GM21381 (cell line): Measurements from ENCODE around the gene LPCAT1.

Source experiments
- ATAC-seq: cut with Tn5 transposase; IDR thresholded peaks from one replicate; pipeline ENCODE4 v1.9.1; 2021; ENCODE audit warnings: mild to moderate bottlenecking, moderate library complexity; ENCODE audit not compliant: unreplicated experiment

LPCAT1 gene

DNA sequence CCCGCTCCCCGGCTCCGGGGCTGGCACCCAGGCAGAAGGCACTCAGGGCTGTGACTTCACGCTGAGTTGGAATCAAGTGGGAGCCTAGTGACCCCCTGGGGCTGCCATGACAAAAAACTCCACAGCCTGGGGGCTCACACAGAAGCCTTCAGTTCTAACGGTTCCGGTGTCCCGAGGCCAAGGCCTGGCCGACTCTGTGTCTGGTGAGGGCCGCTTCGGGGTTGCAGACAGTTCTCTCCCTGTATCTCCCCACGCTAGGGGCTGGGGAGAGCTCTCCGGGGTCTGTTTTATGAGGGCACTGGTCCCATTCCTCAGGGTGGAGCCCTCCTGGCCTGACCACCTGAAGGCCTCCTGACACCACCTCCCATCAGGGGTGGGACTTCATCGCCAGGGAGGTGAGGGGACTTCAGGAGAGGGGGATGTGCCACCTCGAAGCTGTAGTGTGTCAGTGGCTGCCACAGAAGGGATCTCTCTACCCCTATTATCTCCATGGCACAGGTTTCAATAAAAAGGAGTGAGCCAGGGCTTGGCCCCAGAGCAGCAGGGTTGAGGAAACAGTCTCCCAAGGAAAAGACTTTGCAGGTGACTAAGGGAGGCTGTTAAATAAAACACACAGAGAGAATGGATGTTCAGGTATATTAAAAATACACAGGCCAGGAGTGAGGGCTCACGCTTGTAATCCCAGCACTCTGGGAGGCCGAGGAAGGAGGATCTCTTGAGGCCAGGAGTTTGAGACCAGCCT lies 77.0 kb downstream of the LPCAT1 start:
- no peak for ATAC-seq

DNA sequence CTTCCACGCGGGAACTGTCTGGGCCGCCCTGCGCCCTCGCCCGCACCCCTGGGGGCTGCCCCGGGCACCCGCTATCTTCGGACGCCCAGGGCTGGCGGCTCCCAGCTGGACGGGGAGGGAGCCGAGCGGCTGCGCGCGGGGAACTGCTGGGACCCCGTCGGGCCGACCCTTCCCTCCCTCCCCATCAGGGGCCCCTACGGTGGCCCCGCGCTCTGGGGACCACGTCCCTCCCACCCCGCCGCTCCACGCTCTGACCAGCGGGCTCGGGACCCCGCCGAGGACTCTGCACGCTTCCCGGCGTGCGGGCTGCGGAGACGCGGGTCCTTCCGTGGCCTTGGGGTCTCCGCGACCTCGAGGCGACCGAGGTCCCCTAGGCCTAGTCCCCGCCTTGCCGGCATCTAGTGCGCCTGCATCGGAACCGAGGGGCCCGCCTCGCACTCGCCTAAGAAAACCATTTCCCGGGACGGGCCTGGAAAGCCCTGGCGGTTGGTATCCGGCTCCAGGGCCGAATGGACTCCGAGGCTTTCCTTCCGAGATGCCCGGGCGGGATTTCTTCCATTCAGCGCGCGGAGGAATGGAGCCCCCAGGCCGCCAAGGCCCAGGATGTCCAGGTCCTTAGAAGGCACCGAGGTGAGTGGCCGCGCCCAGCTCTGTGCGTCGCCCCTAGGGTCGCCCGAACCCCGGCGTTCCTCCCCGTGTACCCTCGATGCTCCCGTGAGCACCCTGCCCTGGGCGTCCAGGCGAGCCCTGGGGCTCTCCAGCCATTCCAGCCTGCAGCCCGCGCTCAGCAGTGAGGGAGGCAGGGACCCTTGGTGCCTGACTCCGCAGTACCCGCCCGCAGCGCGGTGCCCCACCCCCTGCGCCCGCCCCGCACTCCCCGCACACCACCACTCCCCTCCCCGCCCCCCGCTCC lies 77.8 kb downstream of the LPCAT1 start:
- ATAC-seq, result no peak

DNA sequence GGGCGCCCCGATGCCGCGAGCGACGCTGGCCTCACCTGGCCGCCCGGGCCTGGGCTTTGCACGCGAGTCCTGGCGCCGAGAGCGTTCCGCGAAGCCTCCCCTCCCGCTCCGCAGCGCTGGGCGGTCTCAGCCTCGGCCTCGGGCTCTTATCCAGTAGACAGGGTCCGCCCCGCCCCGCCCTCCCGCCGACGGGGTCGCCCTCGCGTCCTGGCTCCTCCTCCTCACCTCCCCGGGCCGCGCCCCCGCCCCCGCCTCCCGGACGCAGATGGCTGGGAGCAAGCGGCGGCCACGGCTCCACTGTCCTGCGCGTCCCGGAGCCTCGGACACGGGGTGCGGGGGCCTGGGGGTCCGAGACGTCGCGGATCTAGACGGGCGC lies 78.5 kb downstream of the LPCAT1 start, which contains the start of gene SLC6A3:
SLC6A3 (minus strand) TSS at position 128 of the 376 bp plus-strand sequence. CDS start 2,243 bp downstream, outside the sequence.
- no peak for ATAC-seq

DNA sequence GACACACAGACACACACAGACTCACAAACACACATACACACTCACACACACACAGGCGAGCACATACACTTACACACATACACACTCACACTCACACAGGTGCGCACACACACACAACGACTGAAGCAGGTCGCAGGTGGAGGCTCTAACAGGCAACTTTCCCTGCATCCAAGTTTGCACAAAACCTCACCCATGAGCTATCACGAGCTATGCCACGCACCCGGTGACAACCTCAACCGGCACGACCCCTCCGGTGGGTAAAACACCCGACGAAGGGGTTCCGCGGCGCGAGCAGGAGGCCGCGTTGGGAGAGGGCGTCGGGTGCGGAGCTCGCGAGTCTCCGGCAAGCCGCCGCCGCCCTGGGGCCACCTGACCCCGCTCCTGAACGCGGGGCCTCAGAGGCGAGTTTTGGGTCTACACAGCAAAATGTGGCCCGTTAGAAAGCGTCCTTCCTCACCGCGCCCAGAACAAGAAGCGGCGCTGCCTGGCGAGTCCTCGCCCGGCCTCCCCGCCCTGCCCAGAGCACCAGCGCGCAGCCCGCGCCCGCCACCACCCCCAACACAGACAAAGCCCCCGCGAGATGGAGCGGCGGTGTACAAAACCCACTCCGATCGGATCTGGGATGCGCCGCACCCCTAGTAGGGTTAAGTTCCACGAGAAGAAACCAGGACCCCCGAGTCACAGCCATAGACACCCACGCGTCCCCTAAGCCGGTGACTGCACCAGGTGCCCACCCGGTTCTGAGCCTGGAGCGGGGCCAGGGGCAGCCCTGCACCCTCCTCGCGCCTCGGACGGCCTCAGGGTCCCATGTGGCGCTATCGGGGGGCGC lies 79.2 kb downstream of the LPCAT1 start:
- no peak for ATAC-seq

DNA sequence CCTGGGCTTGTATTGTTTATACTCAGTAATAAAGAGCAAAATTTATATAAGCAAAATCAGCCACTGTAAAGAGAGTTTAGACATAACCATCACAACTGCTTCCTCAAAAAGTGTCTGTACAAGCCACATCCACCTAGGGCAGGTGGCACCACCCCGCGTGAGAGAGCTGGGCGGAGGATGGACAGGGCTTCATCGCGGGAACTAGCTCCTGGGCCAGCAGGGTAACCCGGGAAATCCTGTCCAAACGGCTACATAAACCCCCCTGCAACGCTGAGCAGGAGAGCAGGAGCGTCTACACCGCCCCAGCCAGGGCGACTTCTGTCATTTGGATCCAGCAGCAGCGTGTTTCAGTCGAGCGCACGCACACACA lies 79.8 kb downstream of the LPCAT1 start:
- ATAC-seq, result no peak

DNA sequence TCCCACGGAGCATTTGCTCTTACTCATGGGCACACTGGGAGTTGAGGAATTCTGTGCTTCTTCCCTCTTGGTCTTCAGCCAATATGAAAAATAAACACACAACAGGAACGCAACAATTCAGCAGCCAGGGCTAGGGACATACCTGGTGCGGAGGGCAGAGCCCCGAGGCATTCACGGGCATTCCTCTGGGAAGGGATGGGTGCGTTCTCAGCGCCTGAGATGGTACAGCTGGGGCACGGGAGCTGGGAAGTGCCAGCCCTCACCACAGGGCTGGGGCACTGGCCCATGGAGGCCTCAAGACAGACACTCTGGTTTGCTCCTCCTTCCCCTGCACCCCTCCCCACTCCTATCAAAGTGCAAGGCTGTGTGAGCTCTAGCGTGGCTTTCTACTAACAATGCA lies 80.6 kb downstream of the LPCAT1 start:
- no peak for ATAC-seq

DNA sequence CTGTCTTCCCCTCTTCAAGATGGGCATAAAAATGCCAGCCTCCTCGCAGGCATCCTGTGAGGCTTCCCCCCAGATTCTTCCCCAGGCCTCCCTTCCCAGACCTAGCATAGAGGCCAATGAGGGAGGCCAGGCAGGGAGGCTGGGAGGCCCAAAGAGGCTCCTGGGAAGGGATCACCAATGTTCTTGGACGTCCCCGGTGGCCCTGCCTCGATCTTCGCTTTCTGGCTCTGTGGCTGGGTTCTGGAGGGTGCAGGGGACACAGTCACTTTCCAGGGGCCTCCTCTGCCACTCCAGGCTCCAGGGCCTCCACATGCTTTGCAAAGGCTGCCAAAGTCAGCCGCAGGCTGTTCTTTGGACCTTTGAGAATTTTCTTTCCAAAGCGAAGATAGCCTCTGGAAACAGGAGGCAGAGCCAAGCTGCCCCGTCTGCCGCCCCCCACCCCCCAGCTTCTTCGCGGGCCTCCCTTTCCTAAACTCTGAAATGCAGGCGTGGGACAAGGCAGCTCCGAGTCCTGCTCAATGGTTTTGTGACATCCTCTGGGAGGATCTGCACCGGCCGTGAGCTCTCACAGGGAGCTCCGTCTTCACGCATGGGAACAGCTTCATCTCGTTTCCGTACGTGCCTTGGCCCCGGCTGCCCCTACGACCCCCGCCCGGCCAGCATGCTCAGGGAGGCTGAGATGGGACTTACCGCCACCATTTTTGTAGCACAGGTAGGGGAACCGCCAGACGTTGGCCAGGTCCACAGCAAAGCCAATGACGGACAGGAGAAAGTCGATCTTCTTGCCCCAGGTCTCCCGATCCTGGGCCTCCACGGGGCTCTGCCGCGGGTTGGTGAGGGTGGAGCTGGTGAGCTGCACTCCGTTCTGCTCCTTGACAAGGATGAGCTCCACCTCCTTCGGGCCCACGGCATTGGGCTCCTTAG lies 81.3 kb downstream of the LPCAT1 start:
- no peak for ATAC-seq

DNA sequence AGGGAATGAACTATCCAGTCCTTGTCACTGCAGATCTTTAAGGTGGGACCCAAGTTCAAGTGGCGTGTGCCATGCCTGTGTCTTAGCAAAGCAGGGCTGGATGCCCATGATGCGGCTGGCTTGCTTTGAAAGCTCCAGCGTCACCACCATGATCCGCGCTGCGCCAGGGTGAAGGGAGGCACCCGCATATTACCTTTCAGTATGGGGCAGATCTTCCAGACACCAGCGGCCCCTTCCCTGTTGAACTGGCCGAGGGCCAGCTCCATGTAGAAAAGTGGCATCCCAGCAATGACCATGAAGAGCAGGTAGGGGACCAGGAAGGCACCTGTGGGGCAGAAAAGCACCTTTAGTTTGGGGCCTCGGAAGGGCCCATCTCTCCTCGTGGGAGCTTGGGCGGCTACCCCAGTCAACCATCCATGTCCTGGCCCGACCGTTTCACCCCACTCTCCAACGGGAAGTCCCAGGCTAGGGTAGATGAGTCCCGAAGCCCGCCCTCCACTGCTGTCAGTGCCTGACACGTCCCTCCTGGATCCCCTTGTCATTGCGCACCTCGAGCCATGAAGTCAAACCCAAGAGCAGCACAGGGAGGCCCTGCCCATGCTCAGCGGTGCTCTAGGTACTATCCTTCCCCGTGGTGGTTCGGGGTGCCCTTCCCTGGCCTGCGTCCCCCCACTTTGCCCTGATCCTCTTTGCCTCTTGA lies 82.4 kb downstream of the LPCAT1 start:
- ATAC-seq, result no peak

DNA sequence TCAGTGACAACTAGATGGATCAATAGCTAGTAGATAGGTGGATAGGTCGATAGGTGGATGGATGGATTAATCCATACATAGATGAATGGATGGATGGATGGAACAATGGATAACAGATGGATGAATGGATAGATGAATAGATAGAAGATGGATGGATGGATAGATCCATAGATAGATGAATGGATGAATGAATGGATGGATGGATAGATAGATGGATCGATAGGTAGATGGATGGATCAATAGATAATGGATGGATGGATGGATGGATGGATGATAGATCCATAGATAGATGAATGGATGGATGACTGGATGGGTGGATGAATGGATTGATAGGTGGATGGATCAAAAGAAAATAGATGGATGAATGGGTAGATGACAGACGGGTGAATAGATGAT lies 83.7 kb downstream of the LPCAT1 start:
- no peak for ATAC-seq

DNA sequence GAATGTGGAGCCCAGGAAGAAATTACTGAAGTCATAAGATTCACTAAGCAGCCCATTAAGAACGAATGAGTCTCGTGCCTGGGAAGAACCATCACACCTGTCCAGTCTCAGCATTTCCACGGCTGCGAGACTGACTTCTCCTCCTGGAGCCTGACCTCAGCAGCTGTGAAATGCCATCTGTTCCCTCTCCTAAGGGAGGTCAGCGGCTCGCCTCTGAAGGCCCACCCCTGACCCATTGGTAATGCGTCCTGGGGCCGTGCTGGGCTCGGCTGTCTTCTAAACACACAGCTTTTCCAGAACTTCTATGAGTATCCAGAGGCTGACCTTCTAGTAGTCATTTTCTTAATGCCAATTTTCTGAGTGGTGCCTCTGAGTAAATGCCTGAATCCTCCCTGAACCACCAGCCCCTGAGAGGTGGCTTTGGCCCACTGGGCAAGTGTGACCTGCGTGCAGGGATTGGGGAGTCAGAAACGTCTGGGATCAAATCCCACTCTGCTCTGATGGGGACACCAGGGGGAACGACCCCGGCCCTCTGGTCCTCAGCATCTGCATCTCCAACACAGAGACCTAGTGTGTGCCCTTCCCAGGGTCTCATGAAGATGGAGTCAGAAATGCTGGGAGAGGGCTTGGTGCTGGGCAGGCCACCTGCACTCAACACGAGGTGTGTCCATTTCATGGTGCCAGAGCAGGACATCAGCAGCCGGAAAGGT lies 84.2 kb downstream of the LPCAT1 start:
- no peak for ATAC-seq

DNA sequence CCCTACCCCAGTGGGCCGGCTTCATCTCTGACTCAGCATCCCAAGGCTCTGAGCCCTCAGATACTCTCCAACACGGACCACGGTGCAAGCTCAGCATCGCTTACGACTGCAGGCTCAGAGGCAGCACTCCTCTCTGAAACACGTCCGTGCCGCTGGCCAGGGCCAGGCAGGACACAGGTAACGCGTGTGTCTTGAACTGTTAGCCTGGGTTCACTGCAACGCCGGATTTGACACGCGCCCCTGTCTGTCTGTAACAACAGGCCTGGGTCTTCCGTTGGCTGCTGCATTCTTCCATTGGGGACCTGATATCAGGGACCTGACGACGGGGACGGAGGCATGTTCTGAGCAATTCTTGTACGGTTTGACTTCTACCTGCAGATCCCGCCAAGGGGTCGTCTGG lies 84.9 kb downstream of the LPCAT1 start:
- ATAC-seq, result no peak

DNA sequence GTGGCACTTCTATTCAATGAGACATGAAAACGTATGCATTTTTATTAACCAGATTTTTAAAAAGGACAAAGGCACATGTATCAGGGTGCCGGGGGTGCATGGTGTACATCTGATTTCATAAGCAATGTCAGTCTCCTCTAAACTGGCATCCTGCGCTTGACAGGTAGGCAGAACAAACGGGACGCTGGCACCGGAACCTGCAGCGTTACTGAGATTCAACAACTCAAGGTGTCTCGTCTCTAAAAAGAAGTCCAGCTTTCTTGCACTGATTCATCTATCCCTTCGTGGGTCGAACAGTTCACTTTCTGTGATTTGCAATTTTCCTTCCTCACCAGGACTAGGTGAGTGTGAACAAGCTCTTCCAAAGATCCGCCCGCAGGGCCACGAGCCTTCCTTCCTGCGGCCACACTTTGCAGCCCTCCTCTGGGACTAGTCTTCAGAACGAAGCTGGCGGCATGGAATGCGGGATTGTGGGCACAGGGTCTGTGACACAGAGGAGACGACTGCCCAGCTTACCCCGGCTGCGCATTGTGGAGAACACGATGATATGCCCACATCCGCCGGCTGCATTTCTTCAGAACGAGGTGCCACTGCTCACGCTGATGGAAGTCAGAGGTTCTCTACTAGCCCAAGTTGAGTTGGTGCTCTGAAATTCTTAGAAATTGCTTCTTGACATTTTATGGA lies 85.7 kb downstream of the LPCAT1 start:
- no peak for ATAC-seq

DNA sequence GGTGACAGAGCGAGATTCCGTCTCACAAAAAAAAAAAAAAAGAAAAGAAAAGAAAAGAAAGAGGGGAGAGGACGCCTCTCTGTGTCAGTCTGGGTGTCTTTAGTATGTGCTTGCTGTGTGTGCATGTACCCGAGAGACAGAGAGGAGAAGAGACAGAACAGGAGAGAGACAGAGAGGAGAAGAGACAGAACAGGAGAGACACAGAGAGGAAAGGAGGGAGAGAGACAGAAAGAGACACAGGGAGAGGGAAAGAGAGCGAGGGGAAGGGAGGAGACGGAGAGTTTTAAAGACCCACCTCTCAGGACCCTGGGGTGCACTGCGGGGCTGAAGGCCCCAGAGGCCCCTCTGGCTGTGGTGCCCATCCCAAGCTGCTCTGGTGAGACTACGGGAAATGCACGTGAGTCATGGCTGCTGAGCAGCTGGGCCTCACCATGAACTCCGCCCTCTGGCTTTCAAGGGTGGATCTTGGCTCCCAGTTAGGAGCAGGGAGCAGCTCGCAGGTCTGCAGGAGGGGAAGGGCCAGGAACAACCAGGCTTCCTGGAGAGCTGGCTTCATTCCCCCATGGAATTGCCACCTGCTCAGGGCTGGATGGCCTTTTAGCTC lies 86.4 kb downstream of the LPCAT1 start:
- no peak for ATAC-seq

DNA sequence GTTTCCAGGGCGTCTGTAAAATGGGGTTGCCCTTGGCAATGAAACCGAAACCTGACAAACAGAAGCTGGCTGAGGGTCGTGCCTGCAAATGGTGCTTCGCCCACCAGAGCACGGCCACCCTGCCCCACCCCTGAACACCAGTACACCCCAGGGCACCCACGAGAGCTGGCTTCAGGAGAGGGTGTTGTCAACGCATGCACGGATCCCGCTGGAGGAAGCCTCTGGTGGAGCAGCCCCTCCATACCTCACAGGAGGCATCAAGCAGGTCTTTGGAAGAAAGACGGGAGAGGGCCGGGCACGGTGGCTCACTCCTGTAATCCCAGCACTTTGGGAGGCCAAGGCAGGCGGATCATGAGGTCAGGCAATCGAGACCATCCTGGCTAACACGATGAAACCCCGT lies 87.1 kb downstream of the LPCAT1 start:
- no peak for ATAC-seq

DNA sequence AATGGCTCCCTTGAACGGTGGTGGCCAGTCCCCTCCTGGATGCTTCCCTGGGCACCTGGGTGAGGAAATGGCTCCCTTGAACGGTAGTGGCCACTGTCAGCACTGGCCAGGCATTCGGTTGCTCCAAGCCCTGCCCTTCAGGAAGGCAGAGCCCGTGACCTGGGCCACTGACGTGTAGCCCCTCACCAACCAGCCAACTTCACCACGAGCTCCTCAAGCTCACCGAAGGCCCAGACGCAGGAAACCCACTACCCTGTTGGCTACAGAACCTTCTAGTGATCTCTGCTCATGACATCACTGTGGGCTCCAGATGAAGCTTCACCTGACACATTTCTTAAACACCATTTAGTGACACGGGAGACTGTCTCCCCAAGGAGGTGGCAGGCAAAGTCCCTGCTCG lies 87.7 kb downstream of the LPCAT1 start:
- ATAC-seq, result no peak

DNA sequence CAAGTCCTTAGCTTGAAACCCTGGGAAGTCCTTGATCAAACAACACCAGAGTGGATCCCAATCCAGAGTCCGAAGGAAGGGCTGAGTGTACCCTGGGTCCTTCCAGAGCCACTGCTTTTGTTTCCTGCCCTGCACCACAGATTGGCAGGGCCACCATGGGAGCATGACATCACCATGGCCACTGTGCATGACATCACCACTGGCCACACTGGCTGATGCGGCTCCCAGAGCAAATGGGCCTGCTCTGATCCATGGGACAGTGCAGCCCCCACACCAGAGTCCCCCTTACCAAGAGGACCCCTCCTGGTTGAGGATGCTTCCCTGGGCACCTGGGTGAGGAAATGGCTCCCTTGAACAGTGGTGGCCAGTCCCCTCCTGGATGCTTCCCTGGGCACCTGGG lies 88.4 kb downstream of the LPCAT1 start:
- ATAC-seq, result no peak

DNA sequence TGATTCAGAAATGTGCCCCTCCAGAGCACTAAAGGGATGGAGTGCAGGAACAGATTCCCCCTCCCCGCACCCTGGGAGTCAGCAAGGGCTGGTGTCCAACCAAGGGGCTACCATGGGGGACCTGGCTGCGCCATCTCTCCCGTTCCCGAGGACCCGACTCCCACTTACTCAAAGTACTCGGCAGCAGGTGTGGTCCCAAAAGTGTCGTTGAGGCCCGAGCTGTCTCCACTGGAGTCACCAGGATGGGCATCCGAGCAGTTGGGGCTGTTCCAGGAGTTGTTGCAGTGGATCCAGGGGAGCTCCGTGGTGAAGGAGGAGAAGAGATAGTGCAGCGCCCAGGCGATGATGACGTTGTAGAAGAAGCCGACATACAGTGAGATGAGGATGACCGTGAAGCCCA lies 91.5 kb downstream of the LPCAT1 start:
- ATAC-seq, result no peak

DNA sequence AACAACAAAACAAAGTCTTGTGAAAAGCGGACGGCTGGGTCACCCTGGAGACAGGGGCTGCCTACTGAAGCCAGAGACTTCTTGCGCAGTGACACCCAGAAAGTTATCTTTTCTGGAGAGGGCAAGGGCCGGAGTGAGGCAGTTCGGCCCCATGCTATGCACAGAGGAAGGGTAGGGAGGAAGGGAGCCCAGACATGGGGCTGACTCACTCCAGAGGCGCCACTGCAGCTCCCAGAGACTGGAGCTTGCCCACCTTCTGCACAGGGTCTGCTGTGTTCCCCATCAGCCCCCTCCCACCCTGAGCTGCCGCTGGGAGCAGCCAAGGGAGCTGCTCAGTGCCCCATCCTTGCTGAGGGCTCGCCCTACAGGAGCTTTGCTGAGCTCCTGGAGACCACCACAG lies 91.9 kb downstream of the LPCAT1 start:
- no peak for ATAC-seq
